Neural progenitor cell (in vitro differentiated cells): ENCODE data around the gene MS4A2. TPM values are rescaled to one million over a fixed set of nuclear protein-coding genes. Genes with fewer than 3 reads are reported as not detected.

Source experiments
- DNase-seq: peaks from one replicate; pipeline ENCODE4 v3.0.0-alpha.2; 2016; ENCODE audit warnings: low spot score
- H2AFZ ChIP-seq: fragments of 200-600 bp; sonication (generic); replicated peaks from 2 replicates; pipeline ENCODE4 v1.6.1; 2016; ENCODE audit warnings: antibody characterized with exemption
- H3F3A ChIP-seq: fragments of 200-600 bp; sonication (generic); 2 replicates; pipeline ENCODE4 v1.6.1; 2016; ENCODE audit warnings: antibody characterized with exemption, low read depth
- H3K27ac ChIP-seq: fragments of 200-600 bp; sonication (generic); 2 replicates; pipeline ENCODE4 v1.5.1; 2016; ENCODE audit warnings: mild to moderate bottlenecking
- H3K27me3 ChIP-seq: fragments of 200-600 bp; sonication (generic); 2 replicates; pipeline ENCODE4 v1.6.1; 2016; ENCODE audit warnings: mild to moderate bottlenecking, moderate library complexity
- H3K36me3 ChIP-seq: fragments of 200-600 bp; sonication (generic); 2 replicates; pipeline ENCODE4 v1.5.1; 2016
- H3K4me1 ChIP-seq: fragments of 200-600 bp; sonication (generic); 2 replicates; pipeline ENCODE4 v1.6.1; 2016; ENCODE audit warnings: mixed run types
- H3K4me2 ChIP-seq: fragments of 200-600 bp; sonication (generic); 2 replicates; pipeline ENCODE4 v1.6.1; 2016
- H3K4me3 ChIP-seq: fragments of 200-600 bp; sonication (generic); 2 replicates; pipeline ENCODE4 v1.5.1; 2016
- H3K79me2 ChIP-seq: fragments of 200-600 bp; sonication (generic); 2 replicates; pipeline ENCODE4 v1.6.1; 2016; ENCODE audit warnings: low read depth
- H3K9ac ChIP-seq: fragments of 200-600 bp; sonication (generic); 2 replicates; pipeline ENCODE4 v1.6.1; 2016
- H3K9me3 ChIP-seq: fragments of 200-600 bp; sonication (generic); 2 replicates; pipeline ENCODE4 v1.5.1; 2016; ENCODE audit warnings: low read depth
- H4K20me1 ChIP-seq: fragments of 200-600 bp; sonication (generic); 2 replicates; pipeline ENCODE4 v1.6.1; 2016; ENCODE audit warnings: low read depth
- H3K27ac Mint-ChIP-seq: 3 replicates; pipeline ENCODE4 v1.8.0; 2021; ENCODE audit warnings: mixed read lengths
- H3K27me3 Mint-ChIP-seq: 2 replicates; pipeline ENCODE4 v1.8.0; 2022; ENCODE audit warnings: low read depth, mild to moderate bottlenecking, inconsistent platforms, moderate library complexity, mixed read lengths; ENCODE audit not compliant: insufficient read depth
- H3K36me3 Mint-ChIP-seq: 3 replicates; pipeline ENCODE4 v1.8.0; 2021; ENCODE audit warnings: mixed read lengths
- H3K4me1 Mint-ChIP-seq: 3 replicates; pipeline ENCODE4 v1.8.0; 2021; ENCODE audit warnings: mixed read lengths
- H3K4me3 Mint-ChIP-seq: 3 replicates; pipeline ENCODE4 v1.8.0; 2021; ENCODE audit warnings: mild to moderate bottlenecking, moderate library complexity, mixed read lengths
- H3K9me3 Mint-ChIP-seq: 3 replicates; pipeline ENCODE4 v1.8.0; 2020; ENCODE audit warnings: mixed read lengths
- CTCF ChIP-seq: fragments of 200-600 bp; sonication (generic); IDR thresholded peaks from 2 replicates; pipeline ENCODE4 v1.5.1; 2017; ENCODE audit warnings: antibody characterized with exemption, mild to moderate bottlenecking
- EZH2 ChIP-seq: fragments of 200-600 bp; sonication (generic); IDR thresholded peaks from 2 replicates; pipeline ENCODE4 v1.6.1; 2017; ENCODE audit warnings: antibody characterized with exemption, mild to moderate bottlenecking, moderate library complexity
- EZH2phosphoT487 ChIP-seq: fragments of 200-600 bp; sonication (generic); IDR thresholded peaks from 2 replicates; pipeline ENCODE4 v1.6.1; 2017; ENCODE audit warnings: antibody characterized with exemption
- total RNA-seq: library from RNA; depleted of rRNA; stranded (reverse); fragments of >200 nt; gene quantifications from 2 replicates; pipeline ENCODE4 v1.2.3, GENCODE V29; 2015; ENCODE audit warnings: low replicate concordance

Gene MS4A2
- total RNA-seq, 1 donor from 2014 or later = not detected

GRCh38 chr11:60121264-60121663, 32.8 kb downstream of the MS4A2 start:
- no peak overlapping the region for H3K4me3 Mint-ChIP-seq
- peaks cover 8% of the 10 kb centered on the region for H3K4me1 ChIP-seq
- no peak overlapping the region for H3K27ac Mint-ChIP-seq
- H2AFZ ChIP-seq = no peak overlapping the region
- no peak for DNase-seq
- no peak overlapping the region for H3K27ac ChIP-seq
- no peaks in the 10 kb centered on the region for H3F3A ChIP-seq
- H3K4me2 ChIP-seq = no peak overlapping the region
- no peak overlapping the region for H3K9ac ChIP-seq
- H3K79me2 ChIP-seq = no peaks in the 10 kb centered on the region
- H3K36me3 ChIP-seq = no peaks in the 10 kb centered on the region
- TF ChIP-seq EZH2 (no peak), EZH2phosphoT487 (no peak), CTCF (no peak)
- H3K4me1 Mint-ChIP-seq = peaks cover 10% of the 10 kb centered on the region
- H3K9me3 ChIP-seq = no peaks in the 10 kb centered on the region
- H3K36me3 Mint-ChIP-seq = no peaks in the 10 kb centered on the region
- no peaks in the 10 kb centered on the region for H3K27me3 Mint-ChIP-seq
- no peaks in the 10 kb centered on the region for H4K20me1 ChIP-seq
- H3K27me3 ChIP-seq = no peaks in the 10 kb centered on the region
- no peak overlapping the region for H3K4me3 ChIP-seq
- no peaks in the 10 kb centered on the region for H3K9me3 Mint-ChIP-seq

- no peaks in the 10 kb centered on the region for H4K20me1 ChIP-seq
- peaks cover 10% of the 10 kb centered on the region for H3K4me1 Mint-ChIP-seq
- no peaks in the 10 kb centered on the region for H3K36me3 Mint-ChIP-seq
- H3K36me3 ChIP-seq = no peaks in the 10 kb centered on the region
- no peaks in the 10 kb centered on the region for H3K27me3 ChIP-seq
- TF ChIP-seq EZH2 (no peak), EZH2phosphoT487 (no peak), CTCF (no peak)
- H3K27ac ChIP-seq = no peak overlapping the region
- H2AFZ ChIP-seq = no peak overlapping the region
- peaks cover 2% of the 10 kb centered on the region for H3K9me3 Mint-ChIP-seq
- no peak for DNase-seq
- H3K9me3 ChIP-seq = no peaks in the 10 kb centered on the region
- H3F3A ChIP-seq = no peaks in the 10 kb centered on the region
- no peak overlapping the region for H3K4me2 ChIP-seq
- no peaks in the 10 kb centered on the region for H3K27me3 Mint-ChIP-seq
- no peak overlapping the region for H3K27ac Mint-ChIP-seq
- H3K79me2 ChIP-seq = no peaks in the 10 kb centered on the region
- no peak overlapping the region for H3K4me3 Mint-ChIP-seq
- H3K4me3 ChIP-seq = no peak overlapping the region
- H3K4me1 ChIP-seq = peaks cover 8% of the 10 kb centered on the region
- H3K9ac ChIP-seq = no peak overlapping the region
Observed at GRCh38 chr11:60122414-60123036, 34.1 kb downstream of the MS4A2 start.

- Mint-ChIP-seq H3K27ac (no peak overlapping the region), H3K36me3 (no peaks in the 10 kb centered on the region), H3K9me3 (peaks cover 2% of the 10 kb centered on the region), H3K27me3 (peaks cover 2% of the 10 kb centered on the region), H3K4me1 (peaks cover 10% of the 10 kb centered on the region), H3K4me3 (no peak overlapping the region)
- no peaks in the 10 kb centered on the region for H4K20me1 ChIP-seq
- TF ChIP-seq CTCF = no peak
- TF ChIP-seq EZH2phosphoT487 = no peak
- TF ChIP-seq EZH2 = no peak
- no peaks in the 10 kb centered on the region for H3K9me3 ChIP-seq
- no peaks in the 10 kb centered on the region for H3K36me3 ChIP-seq
- H3K79me2 ChIP-seq = no peaks in the 10 kb centered on the region
- no peak for DNase-seq
- peaks cover 13% of the 10 kb centered on the region for H3K4me1 ChIP-seq
- H3F3A ChIP-seq = no peaks in the 10 kb centered on the region
- no peak overlapping the region for H3K27ac ChIP-seq
- H2AFZ ChIP-seq = no peak overlapping the region
- H3K4me2 ChIP-seq = no peak overlapping the region
- no peaks in the 10 kb centered on the region for H3K27me3 ChIP-seq
- H3K9ac ChIP-seq = no peak overlapping the region
- no peak overlapping the region for H3K4me3 ChIP-seq
Observed at GRCh38 chr11:60124802-60125432, 36.5 kb downstream of the MS4A2 start.
